Suppressor macrophage treated with lipopolysaccharide for 1 hour (primary cell): Measurements from ENCODE around the gene MAP3K14.

Experiments used
- DNase-seq, 3 donors: peaks; one replicate each; pipeline ENCODE4 v3.0.0-alpha.2; 2020 to 2022

Gene MAP3K14

DNA sequence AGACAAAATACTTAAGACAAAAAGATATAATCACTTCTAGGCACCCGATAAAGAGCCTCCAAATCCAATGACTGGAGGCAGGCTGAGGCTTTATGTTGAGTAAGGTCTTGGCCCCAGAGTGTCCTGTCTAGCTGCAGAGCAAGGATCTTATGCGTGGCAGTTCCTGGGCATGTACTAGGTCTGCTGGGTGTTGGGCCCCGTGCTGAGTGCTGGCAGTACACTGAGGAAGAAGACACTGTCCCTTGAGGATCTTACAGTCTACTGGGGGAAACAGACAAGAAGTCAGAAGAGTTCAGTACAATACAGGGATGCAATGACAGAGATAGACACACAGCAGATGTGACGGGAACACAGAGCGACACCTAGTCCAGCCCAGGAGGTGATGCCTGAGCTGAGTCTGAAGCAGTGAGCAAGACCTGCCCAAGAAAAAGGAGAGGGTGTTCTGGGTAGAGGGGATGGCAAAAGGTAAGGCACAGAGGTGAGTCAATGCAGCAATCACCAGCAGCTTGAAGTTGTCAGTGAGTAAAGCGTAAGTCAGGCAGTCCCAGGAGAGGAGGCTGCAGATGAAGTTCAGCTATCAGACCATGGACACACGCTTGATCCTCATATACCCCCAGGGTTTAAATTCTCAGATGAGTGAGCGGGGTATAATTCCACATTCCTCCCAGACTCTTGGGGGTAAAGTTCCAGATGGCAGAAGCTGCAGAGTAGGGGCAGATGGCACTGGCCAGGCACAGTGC lies 18.1 kb downstream of the MAP3K14 start:
- no peak for DNase-seq

DNA sequence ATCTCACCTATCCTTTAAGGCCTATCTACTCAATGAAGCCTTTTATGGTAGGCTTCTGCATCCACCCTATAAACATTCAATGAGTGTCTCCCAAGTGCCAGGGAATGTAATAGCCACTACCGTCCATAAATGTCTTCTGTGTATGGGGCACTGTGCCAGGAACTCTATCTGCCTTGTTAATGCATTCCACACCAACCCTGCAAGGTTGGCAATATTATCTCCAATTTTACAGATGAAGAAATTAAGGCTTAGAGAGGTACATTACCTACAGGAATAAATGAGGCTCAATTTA lies 20.0 kb downstream of the MAP3K14 start:
- no peak for DNase-seq

DNA sequence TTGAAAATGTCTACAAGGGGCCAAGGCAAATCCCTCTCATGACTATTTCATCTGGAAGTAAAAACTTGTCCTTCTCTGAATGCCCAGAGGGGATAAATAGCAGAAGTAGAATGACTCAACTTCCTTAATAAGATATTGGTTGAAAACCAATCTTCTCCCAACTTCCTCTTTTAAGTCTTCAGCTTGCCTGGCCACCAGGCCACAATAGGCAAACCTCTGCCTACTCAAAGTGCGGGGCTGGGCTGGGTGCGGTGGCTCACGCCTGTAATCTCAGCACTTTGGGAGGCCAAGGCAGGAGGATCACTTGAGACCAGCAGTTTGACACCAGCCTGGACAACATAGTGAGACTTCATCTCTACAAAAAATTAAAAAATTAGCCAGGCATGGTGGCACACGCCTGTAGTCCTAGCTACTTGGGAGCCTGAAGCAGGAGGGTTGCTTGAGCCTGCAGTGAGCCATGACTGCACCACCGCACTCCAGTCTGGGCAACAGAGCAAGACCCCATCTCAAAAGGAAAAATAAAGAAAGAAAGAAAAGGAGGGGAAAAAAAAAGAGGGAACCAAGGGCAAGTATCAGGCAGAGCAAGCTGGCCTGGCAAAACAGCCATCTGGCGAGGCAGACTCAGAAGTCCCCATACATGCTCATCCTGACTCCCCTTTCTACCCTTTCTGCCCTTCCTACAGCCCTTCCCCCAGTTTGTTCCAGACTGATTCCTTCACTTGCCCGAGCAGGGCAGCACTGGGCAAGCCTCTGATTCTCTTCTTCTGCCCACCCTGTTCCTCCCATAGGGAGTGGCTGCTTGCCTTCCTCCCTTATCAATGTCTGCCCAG lies 20.6 kb downstream of the MAP3K14 start:
- DNase-seq = peak; percentile 83 to 97 (median 94)

DNA sequence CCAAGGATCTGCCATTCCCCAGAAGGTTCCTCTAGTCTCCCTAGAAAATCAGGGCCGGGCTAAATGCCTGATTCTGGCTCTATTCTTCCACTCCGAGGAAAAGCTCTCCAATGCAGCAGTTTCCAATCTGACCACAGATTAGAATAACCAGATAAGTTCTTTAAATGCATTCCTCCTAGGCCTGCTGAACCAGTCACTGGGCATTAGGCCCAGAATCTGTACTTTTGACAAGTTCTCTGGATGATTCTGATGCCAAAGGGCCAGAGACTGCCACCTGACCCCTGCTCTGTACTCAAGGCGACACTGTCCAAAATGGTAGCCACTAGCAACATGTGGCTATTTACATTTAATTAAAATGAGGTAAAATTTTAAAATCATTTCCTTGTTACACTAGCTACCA lies 22.3 kb downstream of the MAP3K14 start:
- no peak for DNase-seq

DNA sequence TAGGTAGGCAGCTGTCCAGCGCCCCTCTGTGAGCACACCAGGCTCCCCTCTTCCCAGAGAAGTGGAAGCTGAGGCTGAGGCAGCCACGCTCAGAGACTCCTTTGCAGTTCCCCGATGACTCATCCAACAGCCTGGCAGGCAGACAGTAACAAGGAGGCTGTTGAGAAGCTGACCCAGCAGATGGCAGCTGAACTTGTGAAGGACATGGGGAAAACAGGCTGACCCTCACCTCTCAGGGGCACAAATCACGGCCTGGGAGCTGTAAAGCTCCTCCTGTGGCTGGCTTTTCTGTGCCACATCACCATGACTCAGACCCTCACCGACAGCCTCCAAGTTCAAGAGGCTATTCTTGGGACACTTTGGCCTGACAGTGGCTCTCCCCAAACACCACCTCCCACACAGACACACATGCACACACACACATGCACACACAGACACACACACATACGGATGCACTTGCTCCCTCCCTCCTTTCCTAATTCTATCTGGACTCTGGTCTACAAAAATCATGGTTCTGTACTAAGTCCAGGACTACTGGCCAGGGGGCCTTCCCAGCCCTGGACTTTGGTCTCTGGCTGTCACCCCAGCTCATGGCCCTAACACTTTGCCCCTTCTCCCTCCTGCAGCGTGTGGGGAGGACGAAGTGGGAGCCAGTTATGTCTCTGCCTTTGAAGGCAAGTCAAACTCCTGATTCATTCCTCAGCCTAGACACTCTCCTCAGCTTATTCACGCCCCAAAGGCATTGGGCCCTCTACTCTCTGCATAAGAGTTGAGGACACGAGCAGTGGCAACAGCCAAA lies 23.2 kb downstream of the MAP3K14 start:
- DNase-seq = peak; percentile 90 to 91 (median 90)

DNA sequence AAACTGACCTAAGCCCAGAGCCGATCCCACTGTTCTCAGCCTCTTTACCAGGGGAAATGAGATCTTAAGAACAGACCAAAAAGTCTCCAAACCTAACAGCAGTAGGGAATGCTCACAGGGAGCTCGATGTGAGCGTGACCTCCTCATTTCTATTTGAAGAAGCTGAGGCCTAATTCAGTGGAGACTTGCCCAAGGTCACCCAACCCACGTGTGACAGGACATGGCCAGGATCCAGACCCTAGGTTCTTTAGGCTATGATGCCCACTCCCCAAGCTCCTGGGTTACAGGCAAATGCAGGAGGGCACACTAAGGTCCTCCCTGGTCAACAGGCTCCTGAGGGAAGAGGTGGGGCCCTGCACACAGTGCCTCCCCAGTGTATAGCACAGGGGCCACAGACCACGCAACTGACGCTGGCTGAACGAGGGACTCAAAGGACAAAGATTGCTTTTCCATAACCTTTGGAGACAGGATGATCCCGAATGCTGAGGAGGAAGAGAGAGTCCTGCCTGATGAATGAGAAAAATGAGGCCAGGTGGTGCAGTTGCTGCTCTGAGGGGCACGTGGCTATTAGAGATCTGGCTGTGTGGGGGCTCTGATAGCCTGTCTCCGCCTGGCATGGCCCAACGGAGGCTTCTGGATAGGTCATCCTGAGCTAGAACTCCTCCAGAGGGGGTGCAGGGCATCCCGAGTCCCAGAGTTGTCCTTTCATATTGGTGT lies 24.0 kb downstream of the MAP3K14 start:
- DNase-seq = no peak

DNA sequence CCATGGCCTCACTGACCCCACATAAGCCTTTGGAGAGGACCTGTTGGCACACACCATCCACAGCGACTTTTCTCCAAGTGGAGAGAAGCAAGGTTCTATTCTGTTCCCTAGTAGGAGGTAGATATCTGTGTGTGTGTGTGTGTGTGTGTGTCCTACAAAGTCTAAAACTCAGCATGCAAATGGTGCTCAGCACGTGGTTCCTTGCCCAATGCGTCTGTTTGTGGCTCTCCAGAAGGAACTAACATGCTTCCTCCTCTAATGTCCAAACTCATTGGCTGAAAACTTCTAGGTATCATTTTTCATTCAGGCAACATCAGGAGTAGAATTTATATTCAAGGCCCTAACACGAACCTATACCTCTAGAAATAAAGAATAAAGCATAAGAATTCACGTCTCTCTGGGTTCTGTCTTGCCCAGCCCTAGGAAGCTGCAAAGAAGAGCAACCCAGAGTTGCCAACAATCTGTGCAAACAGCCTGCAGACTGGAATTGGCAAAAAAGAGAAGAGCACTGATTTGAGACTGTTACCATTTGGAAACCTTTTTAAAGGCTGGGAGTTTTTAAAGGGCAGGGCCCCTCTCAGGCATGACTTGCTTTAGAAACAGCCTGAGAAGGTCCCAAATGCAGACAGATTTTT lies 25.5 kb downstream of the MAP3K14 start:
- DNase-seq = peak; percentile 79 to 82 (median 80)

DNA sequence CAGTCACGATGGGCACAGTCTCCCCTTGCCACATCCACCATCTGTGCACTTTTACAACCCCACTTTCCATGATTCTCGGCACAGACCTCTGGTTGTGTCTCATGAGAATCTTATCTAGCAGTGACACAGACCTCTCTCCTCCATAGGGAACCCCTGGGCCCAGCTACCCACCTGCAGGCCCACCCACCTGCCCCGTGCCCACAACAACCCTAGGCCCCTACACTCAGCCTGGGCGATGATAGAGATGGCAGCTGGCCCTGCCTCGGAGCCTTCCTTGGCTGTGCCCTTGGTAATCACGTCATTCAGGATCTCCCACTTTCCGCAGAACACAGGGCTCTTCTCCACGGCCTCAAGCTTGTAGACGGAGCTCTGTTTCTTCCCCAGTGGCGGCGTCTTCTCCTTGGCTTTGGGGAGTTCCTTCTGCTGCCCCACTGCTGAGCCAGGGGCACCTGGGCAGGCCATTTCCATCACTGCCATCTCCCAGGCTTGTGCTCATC lies 26.5 kb downstream of the MAP3K14 start:
- DNase-seq = no peak

DNA sequence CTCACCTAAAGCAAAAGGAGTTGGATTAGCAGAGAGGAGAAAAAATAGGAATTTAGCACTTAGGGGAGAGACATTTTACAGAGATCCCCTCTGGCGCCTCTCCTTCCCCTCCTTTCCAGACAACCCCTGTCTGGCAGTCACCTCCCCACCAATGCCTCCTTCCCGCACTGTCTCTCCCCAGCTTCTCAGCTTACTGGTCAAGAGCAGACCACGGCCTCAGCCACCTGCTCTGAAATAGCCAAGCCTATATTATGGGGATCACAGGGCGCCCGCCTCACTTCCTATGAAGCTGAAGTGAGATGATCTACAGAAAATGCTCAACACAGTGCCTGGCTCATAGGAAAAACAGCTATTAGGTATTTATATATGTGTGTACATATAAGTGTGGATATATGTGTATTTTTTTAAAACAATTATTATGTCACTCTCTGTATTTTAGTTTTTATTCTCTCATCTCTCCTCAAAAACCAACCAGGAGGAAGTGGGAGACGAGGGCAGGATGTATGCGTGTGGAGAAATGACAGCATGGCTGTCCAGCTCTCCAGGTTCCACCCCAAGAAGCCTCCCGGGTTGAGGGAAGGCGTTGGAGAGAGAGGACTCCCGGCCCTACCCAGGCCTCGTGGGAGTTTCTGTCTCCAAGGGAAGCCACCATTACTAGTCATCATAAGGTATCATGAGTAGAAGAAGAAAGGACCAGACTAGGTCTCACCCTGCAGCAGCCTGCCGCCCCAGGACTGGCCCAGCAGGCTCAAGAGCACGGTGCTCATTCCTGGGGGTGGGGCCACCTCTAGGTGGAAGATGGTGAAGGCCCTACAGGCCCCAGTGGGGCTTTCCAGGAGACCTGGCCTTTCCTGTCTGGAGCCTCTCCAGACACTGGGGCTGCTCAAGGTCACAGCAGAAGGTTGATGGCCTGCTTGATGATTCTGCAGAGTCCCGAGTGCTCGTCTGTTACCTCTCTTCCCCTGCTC lies 27.2 kb downstream of the MAP3K14 start:
- peak in 1 of 3 donors; percentile 46 for DNase-seq

DNA sequence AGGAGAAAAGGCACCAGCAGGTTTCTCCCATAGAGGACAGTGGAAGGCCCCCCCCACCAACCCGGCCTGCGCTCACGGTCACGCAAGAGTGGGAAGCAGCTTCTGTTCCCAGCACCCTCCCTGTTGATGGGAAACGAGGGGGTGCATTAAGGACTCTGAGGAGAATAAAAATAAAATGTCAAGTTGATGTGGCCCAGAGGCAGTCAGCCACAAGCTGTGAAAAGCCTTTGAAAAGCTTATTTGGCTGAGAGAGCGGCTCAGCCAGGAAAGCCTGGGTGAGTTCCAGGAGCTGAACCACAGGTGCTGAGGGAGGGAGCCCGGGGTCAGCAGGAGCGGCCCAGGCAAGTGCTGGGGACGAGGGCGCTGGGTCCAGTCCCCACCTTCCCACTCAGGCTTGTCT lies 28.0 kb downstream of the MAP3K14 start:
- DNase-seq = no peak

DNA sequence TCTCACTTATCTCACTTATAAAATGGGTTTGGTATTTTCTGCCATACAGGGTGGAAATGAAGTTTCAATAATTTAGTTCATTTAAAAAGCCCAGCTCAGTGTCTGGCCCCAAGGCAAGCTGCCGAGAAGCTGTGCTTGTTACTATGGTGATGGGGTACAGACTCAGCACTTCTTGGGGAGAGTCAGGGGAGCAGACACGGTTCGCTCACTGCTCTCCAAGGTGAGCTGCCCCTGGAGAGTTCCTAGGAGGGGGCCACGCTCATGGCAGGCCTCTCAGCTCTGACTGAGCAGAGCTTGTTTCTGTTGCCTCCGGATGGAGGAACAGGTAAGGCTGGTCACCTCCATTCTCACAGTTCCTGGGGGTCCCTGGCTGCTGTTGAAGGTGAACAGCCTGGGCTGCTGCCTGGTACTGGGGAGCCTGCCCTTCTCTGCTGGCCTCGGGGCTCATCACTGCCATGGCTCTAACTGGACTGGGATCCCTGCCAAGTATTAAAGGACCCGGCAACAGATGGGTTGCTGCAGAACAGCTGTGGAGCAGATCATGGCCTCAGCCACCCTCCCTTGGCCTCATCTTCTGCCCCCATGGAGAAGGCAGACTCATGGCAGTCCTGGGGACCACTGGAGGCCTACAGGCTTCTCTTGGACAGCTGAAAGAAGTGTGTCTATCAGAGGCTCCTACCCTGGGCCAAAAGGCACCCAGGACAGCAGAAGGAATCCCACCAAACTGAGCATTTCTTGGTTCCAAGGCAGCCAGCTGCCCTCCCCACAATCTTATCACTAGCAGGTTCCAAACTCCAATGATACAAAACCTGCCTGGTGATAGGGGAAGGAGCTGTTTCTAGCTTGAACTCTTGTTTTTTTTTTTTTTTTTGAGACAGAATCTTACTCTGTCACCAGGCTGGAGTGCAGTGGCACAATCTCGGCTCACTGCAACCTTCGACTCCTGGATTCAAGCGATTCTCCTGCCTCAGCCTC lies 29.0 kb downstream of the MAP3K14 start:
- no peak for DNase-seq

DNA sequence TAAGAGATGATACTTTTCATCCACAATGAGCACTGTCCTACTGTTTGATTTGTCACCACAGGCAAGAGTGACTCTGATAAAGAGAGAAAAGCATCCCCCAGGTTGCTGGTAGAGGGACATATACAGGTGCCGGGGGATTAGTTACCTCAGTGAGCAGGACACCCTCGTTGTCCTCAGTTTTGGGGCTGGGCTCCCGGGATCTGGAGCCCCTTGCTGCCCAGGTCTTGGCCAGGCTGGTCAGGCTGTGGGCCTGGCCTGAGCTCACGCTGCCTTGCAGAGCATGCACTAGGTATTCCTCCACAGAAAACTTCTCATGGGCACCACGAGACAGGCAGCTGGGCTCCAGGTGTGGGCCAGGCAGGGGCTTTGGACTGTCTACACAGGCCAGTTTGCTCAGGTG lies 30.5 kb downstream of the MAP3K14 start:
- no peak for DNase-seq

DNA sequence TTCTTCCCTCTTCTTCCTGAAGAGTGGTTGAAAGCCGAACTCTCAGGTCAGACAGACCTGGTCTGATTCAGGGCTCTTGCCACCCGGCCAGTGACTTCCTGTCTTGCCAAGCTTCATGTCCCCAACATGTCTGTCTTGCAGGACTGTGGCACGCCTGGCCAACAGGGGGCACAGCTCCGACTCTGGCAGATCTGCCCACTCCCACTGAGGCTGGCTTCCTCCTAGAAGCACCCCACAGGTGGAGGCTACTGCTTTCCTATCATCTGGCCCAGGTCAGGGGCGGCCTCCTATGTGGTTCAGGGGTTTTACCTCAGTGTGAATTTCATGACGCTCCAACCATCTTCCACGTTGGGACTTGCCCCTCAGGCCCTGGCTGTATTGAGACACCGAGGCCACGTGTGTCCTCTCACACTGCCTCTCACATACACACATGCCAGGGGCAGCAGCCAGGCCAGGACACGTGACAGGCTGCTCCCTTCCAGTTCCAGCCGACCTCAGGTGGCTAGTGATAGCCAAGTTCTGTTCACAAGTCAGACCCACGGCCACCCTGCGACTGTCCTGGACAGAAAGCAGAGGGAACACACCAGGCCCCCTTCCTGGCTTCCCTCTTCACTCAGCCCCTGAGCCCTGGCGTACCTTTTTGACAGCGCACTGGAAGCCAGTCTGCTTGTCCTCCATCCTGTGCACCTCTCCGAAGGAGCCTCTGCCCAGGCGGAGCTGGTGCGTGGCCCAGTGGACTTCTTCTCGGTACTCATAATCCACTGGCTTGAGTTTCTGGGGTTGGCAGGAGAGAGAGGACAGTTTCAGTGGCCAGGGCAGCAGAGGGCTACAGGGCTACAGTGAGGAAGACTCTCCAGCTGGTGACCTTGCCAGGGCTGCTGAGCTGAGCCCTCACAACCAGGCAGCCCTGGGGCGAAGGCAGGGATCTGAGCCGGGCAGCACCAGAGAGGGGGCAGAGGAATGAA lies 32.4 kb downstream of the MAP3K14 start:
- DNase-seq = peak; percentile 51 to 68 (median 57)

DNA sequence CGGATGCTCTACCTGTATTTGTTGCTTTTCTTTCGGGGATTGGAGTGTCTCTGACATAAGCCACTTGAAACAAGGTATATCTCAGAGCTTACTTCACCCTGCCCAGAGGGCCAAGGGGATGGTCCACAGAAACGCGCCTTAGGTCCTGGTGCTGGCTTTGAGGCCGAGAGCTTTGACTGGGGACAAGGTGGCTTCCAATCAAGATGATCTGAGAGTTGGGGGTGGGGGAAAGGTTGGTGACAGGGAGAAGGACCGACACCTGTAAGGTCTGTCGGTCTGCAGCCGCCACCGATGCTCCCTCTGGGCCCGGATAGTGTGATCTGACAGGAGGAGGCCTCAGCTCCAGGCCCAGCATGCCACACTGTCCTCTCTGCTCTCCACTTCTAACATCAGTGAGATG lies 33.1 kb downstream of the MAP3K14 start:
- no peak for DNase-seq

DNA sequence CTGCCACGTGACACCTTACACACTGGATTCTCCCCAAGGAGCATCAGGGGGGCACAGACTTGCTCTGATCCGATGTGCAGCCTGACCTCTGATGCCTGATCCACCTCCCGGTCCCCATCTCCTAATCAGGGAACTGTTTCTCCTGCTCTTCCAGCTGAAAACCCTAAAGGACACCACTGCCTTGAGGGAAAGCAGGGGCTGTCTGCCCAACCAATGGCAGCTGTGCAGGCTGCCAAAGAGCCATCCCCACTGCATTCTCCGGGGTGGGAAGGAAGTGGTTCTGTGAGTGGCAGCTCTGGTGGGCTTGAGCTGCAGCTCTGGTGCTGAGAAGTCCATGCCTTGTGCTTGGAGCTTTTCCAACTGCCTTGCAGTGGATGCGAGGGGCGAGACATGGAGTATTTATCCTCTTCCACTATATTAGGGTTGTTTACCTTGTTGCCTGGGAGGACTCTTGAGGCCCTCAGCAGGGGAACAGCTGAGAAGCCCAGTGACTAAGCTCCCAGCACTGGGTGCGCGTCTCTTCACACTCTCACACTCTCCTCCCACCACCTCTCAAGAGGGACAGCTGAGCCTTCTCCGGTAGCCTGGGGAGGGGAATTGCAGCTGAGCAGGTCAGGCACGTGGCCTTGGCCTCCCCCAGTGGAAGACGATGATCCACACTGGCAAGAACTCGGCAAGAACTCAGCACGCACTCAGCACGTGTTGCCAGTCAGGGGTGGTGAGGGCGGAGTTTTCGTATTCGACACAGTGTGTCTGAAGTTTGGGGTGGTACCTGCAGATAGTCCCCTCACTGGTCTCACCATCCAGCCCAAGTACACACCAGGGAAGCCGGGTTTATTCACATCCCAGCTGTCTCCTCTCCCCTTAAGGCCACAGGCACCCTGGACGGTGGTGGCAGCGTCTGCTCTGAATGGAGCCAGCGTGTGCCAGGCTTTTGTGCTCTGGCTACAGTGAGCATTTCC lies 33.9 kb downstream of the MAP3K14 start:
- no peak for DNase-seq

DNA sequence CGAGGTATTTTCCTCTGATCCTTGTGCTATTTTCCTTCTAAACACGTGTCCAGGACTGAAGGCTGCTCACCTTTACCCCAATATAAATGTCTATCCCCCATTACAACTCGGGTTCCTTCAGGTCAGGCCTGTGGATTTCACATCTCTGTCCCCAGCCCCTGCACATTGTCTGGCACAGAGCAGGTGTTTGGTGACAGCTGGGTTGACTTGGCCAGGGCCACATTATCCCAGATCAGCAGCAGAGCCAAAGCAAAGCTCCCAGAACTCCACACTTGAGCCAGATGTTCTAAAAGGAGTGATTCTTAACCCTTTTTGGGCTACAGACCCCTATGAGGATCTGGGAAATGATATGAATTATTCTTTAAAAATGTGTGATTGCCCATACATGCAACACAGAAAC lies 36.9 kb downstream of the MAP3K14 start:
- DNase-seq = no peak

DNA sequence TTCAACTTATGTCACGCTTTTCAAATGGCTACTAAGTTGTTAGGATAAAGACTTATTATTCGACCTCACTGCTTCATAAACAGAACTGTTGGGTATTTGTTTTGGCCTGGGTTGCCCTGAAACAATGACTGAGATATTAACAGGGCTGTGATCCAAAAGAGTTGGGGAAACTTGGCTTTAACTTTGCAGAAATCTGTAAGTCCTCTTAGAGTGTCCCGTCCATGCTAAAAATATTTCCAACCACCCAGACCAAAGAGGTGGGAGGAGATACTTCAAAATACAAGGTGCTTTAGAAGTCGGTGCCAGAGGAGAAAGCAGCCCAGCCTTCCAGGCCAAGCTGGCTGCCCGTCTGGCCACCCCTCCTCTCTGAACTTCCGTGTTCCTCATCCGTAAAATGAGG lies 38.8 kb downstream of the MAP3K14 start:
- no peak for DNase-seq
